ENCODE measurements around the gene DDO.

DNA sequence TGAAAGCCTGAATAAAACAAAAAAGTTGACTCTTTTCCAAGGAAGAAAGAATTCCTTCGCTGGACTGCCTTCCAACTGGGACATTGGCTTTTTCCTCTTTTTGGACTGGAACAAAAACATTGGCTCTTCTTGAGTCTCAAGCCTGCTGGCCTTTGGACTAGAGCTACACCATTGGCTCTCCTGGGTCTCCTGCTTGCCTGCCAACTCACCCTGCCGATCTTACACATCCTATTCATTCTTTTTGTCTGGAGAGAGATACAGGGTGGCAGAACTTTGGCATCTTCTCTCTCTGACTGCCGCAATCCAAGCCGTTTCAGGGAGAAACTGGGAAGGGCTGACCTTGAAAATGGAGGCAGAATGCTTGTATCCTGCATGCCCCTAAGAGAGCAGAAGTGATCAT lies 20.2 kb downstream of the DDO start:
- TF ChIP-seq CTCF (IDR thresholded peaks at IDR 0.05) (no peak), POLR2A (IDR thresholded peaks at IDR 0.05) (no peak)
